Astrocyte of the spinal cord (primary cell): ENCODE data around the gene PHLDB2.
A peak's percentile ranks its signal among the peaks of the same experiment; 100 is the strongest.

Experiments
- DNase-seq: peaks from one replicate; pipeline ENCODE4 v3.0.0; 2011; ENCODE audit warnings: low read depth, low spot score
- H3K4me3 ChIP-seq: 2 replicates; pipeline ENCODE4 v1.5.1; 2011; ENCODE audit warnings: low read depth, mild to moderate bottlenecking, low read length, moderate library complexity
- CTCF ChIP-seq: IDR thresholded peaks from 2 replicates; pipeline ENCODE4 v1.5.1; 2012; ENCODE audit warnings: low read depth, mild to moderate bottlenecking, low read length, inconsistent platforms
- in situ Hi-C: cut with HindIII; loops from 2 replicates; pipeline ENCODE4 v1.10.0; 2017; ENCODE audit warnings: low sequenced_read_pairs

PHLDB2 gene

GRCh38 chr3:111848283-111848682 lies 10.8 kb upstream of the PHLDB2 start:
- H3K4me3 ChIP-seq: no peak overlapping the region
- no peak for DNase-seq
- no peak for TF ChIP-seq CTCF
- in situ Hi-C loops: no loop called here

- TF ChIP-seq CTCF: no peak
- H3K4me3 ChIP-seq: no peak overlapping the region
- DNase-seq: no peak
- in situ Hi-C loops: no loop called here
Observed at GRCh38 chr3:111848778-111849177, 10.3 kb upstream of the PHLDB2 start.

- TF ChIP-seq CTCF: no peak
- in situ Hi-C loops: no loop called here
- H3K4me3 ChIP-seq: no peak overlapping the region
- peak; percentile 49 for DNase-seq
Observed at GRCh38 chr3:111850537-111850936, 8.5 kb upstream of the PHLDB2 start.

GRCh38 chr3:111851511-111851954 lies 7.5 kb upstream of the PHLDB2 start:
- in situ Hi-C loops: no loop called here
- TF ChIP-seq CTCF: no peak
- no peak overlapping the region for H3K4me3 ChIP-seq
- DNase-seq: peak; percentile 59

- in situ Hi-C loops: no loop called here
- no peak for TF ChIP-seq CTCF
- DNase-seq: no peak
Observed at GRCh38 chr3:111852540-111852939, 6.5 kb upstream of the PHLDB2 start.

GRCh38 chr3:111853068-111853467 lies 6.0 kb upstream of the PHLDB2 start:
- no peak for DNase-seq
- H3K4me3 ChIP-seq: no peak overlapping the region
- TF ChIP-seq CTCF: no peak
- in situ Hi-C loops: no loop called here

More at GRCh38 chr3:111852540-111852939, 6.5 kb upstream of the PHLDB2 start:
- H3K4me3 ChIP-seq: no peak overlapping the region

- DNase-seq: no peak
- no peak overlapping the region for H3K4me3 ChIP-seq
- TF ChIP-seq CTCF: no peak
- in situ Hi-C loops: no loop called here
Observed at GRCh38 chr3:111854990-111855389, 4.1 kb upstream of the PHLDB2 start.
